ENCODE measurements around the gene ELOVL4. TPM values are rescaled to one million over a fixed set of nuclear protein-coding genes. Genes with fewer than 3 reads are reported as not detected.

The ELOVL4 gene
- total and polyA plus RNA-seq, 2 donors (not counting 1 experiment from before 2014, with no cell fraction given): 0.10 TPM; not detected in 1

DNA sequence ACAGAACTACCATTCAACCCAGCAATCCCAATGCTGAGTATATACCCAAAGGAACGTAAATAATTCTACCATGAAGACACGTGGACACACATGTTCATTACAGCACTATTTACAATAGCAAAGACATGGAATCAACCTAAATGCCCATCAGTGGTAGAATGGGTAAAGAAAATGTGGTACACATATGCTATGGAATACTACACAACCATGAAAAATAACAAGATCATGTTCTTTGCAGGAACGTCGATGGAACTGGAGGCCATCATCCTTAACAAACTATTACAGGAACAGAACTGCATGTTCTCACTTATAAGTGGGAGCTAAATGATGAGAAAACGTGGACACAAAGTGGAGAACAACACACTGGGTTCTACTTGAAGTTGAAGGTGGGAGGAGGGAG lies 22.4 kb upstream of the ELOVL4 start:
- TF ChIP-seq, protein P1, sequence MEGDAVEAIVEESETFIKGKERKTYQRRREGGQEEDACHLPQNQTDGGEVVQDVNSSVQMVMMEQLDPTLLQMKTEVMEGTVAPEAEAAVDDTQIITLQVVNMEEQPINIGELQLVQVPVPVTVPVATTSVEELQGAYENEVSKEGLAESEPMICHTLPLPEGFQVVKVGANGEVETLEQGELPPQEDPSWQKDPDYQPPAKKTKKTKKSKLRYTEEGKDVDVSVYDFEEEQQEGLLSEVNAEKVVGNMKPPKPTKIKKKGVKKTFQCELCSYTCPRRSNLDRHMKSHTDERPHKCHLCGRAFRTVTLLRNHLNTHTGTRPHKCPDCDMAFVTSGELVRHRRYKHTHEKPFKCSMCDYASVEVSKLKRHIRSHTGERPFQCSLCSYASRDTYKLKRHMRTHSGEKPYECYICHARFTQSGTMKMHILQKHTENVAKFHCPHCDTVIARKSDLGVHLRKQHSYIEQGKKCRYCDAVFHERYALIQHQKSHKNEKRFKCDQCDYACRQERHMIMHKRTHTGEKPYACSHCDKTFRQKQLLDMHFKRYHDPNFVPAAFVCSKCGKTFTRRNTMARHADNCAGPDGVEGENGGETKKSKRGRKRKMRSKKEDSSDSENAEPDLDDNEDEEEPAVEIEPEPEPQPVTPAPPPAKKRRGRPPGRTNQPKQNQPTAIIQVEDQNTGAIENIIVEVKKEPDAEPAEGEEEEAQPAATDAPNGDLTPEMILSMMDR (IDR thresholded peaks at IDR 0.05): no peak
- TF ChIP-seq EZH2 (IDR thresholded peaks at IDR 0.05; ENCODE audit: borderline replicate concordance, insufficient read depth, low read depth, low read length, poor library complexity, severe bottlenecking): no peak
- H3K79me2 ChIP-seq (ENCODE audit: control insufficient read depth, insufficient read depth, low read length): no peaks in the 10 kb centered on the region
- Mint-ChIP-seq H3K9me3 (ENCODE audit: insufficient read depth) (peaks cover 26% of the 10 kb centered on the region), H3K4me3 (no peak overlapping the region), H3K4me1 (no peaks in the 10 kb centered on the region), H3K27ac (no peak overlapping the region), H3K27me3 (peaks cover 5% of the 10 kb centered on the region)
- no peak for DNase-seq
- no peak overlapping the region for H3K27ac ChIP-seq (ENCODE audit: low read length in 2 of 2)
- no peaks in the 10 kb centered on the region for H3K36me3 ChIP-seq (replicated peaks in 1 of 2; ENCODE audit: control extremely low read depth in 1 of 2, control insufficient read depth in 1 of 2, extremely low read depth in 1 of 2, insufficient read depth in 2 of 2, low read length in 1 of 2)
- H3K9me3 ChIP-seq (ENCODE audit: control extremely low read depth in 1 of 3, control insufficient read depth in 2 of 3, insufficient read depth in 1 of 3, low read length in 2 of 3): peaks cover 7 to 8% (median 7%) of the 10 kb centered on the region in 3 donors
- no peaks in the 10 kb centered on the region for H3K4me1 ChIP-seq (ENCODE audit: control insufficient read depth in 2 of 2, insufficient read depth in 2 of 2, low read length in 2 of 2)
- WGBS (ENCODE audit: insufficient coverage): 86% methylated on average over 1 of the region's 5 CpGs
- POLR2A ChIA-PET: no interaction called here
- ATAC-seq (ENCODE audit: low read depth): no peak
- intact Hi-C loops (cut with micrococcal nuclease): no loop called here
- CTCF ChIA-PET: interaction anchor here (0.6 kb wide), 1 partner anchor 719 kb away, joined by 4 read pairs; no protein-coding TSS in a partner anchor
- no peaks in the 10 kb centered on the region for H4K20me1 ChIP-seq (ENCODE audit: control insufficient read depth, insufficient read depth, low read length, poor library complexity, severe bottlenecking)
- H3K27me3 ChIP-seq (replicated peaks in 1 of 4; ENCODE audit: control extremely low read depth in 1 of 4, control insufficient read depth in 3 of 4, insufficient read depth in 4 of 4, low read length in 3 of 4): no peaks in the 10 kb centered on the region
- H3K4me2 ChIP-seq (replicated peaks; ENCODE audit: low read depth, low read length, poor library complexity, severe bottlenecking): no peak overlapping the region
- H3K9ac ChIP-seq (ENCODE audit: low read length): no peak overlapping the region
- no peak overlapping the region for H2AFZ ChIP-seq (ENCODE audit: insufficient read depth, low read depth, low read length, poor library complexity, severe bottlenecking)
- H3K4me3 ChIP-seq (ENCODE audit: control extremely low read depth in 1 of 5, extremely low read depth in 1 of 5, insufficient read depth in 1 of 5, low read depth in 2 of 5, low read length in 4 of 5): no peak overlapping the region

DNA sequence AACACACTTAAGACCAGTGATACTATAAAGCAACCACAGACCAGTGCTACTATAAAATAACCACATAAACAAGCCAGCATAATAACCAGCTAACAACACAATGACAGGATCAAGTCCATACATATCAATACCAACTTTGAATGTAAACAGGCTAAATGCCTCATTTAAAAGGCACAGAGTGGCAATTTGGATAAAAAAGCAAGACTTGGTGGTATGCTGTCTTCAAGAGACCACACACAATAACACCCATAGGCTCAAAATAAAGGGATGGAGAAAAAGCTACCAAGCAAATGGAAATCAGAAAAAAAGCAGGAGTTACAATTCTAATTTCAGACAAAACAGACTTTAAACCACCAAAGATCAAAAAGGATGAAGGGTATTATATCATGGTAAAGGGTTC lies 19.8 kb upstream of the ELOVL4 start:
- Histone ChIP-seq H2AFZ (ENCODE audit: insufficient read depth, low read depth, low read length, poor library complexity, severe bottlenecking) (no peak overlapping the region), H3K9ac (ENCODE audit: low read length) (no peak overlapping the region), H4K20me1 (ENCODE audit: control insufficient read depth, insufficient read depth, low read length, poor library complexity, severe bottlenecking) (no peaks in the 10 kb centered on the region), H3K27me3 (replicated peaks in 1 of 4; ENCODE audit: control extremely low read depth in 1 of 4, control insufficient read depth in 3 of 4, insufficient read depth in 4 of 4, low read length in 3 of 4) (no peaks in the 10 kb centered on the region), H3K79me2 (ENCODE audit: control insufficient read depth, insufficient read depth, low read length) (no peaks in the 10 kb centered on the region), H3K36me3 (replicated peaks in 1 of 2; ENCODE audit: control extremely low read depth in 1 of 2, control insufficient read depth in 1 of 2, extremely low read depth in 1 of 2, insufficient read depth in 2 of 2, low read length in 1 of 2) (no peaks in the 10 kb centered on the region), H3K4me1 (ENCODE audit: control insufficient read depth in 2 of 2, insufficient read depth in 2 of 2, low read length in 2 of 2) (no peaks in the 10 kb centered on the region), H3K4me2 (replicated peaks; ENCODE audit: low read depth, low read length, poor library complexity, severe bottlenecking) (no peak overlapping the region), H3K4me3 (ENCODE audit: control extremely low read depth in 1 of 5, extremely low read depth in 1 of 5, insufficient read depth in 1 of 5, low read depth in 2 of 5, low read length in 4 of 5) (no peak overlapping the region), H3K9me3 (ENCODE audit: control extremely low read depth in 1 of 3, control insufficient read depth in 2 of 3, insufficient read depth in 1 of 3, low read length in 2 of 3) (peaks cover 7 to 8% (median 7%) of the 10 kb centered on the region in 3 donors), H3K27ac (ENCODE audit: low read length in 2 of 2) (no peak overlapping the region)
- ChIA-PET POLR2A (no interaction called here), CTCF (no interaction called here)
- Mint-ChIP-seq H3K4me1 (no peaks in the 10 kb centered on the region), H3K27ac (no peak overlapping the region), H3K27me3 (peaks cover 9% of the 10 kb centered on the region), H3K9me3 (ENCODE audit: insufficient read depth) (peaks cover 26% of the 10 kb centered on the region), H3K4me3 (no peak overlapping the region)
- intact Hi-C loops (cut with micrococcal nuclease): no loop called here
- TF ChIP-seq, protein P1 (IDR thresholded peaks at IDR 0.05): no peak
- TF ChIP-seq EZH2 (IDR thresholded peaks at IDR 0.05; ENCODE audit: borderline replicate concordance, insufficient read depth, low read depth, low read length, poor library complexity, severe bottlenecking): no peak
- no peak for DNase-seq
- no peak for ATAC-seq (ENCODE audit: low read depth)

All from B cell (primary cell).